NCI-H128 (cell line): ENCODE results near the gene NUDT3.
"Not testable (repeated sequence)": the region's sequence is repeated elsewhere in the genome, so short reads cannot be mapped to it uniquely, and the experiment has no call there.

Experiments
- DNase-seq: peaks from one replicate; lab custom pipeline; 2025; ENCODE audit not compliant: unreplicated experiment; lab: John Stamatoyannopoulos, UW

NUDT3 gene

GRCh38 chr6:34267746-34268145 lies 124.7 kb downstream of the NUDT3 start:
- DNase-seq = no peak

GRCh38 chr6:34263484-34263883 lies 129.0 kb downstream of the NUDT3 start:
- not testable (repeated sequence) for DNase-seq

DNA sequence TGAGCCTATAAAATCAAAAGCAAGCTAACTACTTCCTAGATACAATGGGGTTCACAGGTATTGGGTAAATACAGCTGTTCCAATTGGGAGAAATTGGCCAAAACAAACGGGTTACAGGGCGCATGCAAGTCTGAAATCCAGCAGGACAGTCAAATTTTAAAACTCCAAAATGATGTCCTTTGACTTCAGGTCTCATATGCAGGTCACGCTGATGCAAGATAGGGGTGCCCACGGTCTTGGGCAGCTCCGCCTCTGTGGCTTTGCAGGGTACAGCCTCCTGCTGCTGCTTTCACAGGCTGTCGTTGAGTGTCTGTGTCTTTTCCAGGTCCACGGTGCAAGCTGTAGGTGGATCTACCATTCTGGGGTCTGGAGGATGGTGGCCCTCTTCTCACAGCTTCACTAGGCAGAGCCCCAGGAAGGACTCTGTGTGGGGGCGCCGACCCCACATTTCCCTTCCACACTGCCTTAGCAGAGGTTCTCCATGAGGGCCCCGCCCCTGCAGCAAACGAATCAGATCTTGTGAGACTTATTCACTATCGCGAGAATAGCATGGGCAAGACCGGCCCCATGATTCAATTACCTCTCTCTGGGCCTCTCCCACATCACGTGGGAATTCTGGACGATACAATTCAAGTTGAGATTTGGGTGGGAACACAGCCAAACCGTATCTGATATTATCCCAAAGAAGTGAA lies 131.7 kb downstream of the NUDT3 start:
- no peak for DNase-seq

GRCh38 chr6:34259529-34260069 lies 132.9 kb downstream of the NUDT3 start:
- no peak for DNase-seq

GRCh38 chr6:34252395-34252794 lies 140.1 kb downstream of the NUDT3 start:
- not testable (repeated sequence) for DNase-seq

DNA sequence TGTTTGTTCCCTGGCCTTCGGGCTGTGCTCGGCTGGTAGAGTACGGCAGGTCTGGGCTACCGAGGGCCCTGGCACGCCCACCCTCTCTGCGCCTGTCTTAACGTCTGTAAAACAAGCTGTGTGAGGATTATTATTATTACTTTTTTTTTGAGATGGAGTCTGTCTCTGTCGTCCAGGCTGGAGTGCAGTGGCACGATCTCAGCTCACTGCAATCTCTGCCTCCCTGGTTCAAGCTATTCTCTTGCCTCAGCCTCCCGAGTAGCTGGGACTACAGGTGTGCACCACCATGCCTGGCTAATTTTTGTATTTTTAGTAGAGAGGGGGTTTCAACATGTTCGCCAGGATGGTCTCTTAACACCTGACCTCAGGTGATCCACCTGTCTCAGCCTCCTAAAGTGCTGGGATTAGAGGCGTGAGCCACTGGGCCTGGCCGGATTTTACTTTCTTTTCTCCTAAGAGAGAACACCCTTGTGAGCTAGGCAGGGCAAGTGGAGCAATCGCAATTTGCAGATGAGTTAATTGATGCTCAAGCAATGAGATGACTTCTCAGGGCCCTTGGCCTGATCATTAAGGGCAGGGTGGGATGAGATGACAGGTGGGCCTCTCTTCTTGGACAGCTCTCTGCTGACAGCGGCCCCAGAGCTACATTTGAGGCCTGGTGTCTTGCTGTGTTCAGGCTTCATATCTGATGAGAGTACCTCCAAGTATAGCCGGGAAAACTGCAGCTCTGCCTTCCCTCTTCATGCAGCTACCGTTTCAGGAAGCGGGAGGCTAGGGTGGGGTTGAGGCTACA lies 142.8 kb downstream of the NUDT3 start:
- no peak for DNase-seq

DNA sequence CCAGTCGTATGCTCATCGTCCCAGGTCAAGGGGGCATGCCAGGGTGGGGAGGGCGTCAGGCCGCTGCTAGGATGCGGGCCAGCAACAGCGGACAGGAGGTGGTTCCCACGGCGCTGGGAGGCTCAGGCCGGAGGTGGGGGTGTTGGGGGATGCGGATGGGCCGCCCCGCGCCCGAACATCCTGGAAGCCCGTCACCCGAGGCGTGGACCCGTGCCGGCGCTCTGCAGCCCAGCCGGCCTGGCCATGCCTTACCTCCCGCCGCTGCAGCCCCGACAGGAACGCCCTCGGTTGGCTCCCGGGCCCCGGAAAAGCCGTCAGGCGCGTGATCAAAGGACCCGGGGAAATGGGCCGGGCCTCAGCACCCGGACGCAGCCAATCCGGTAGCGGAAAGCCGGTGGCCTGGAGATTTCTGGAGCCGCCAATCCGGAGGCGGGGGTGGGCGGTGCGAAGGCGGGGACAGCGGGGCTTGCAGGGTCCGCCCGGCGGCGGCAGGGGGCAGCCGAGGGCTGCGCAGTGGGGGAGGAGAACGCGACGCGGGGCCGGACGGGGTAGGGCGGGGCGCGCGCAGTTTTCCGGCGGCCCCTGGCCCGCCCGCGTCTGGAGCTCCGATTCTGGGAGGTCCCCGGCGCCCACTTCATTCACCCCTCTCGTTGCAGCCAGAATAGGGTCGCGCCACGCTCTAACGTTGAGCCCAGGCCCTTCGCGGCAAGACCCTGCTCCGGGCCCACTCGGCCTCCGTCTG lies 143.6 kb downstream of the NUDT3 start, which contains the start of gene SMIM29:
TSS of gene SMIM29 (minus strand) at position 280 of the 742 bp plus-strand sequence. CDS start 1,215 bp downstream, outside the sequence.
- DNase-seq = peak; percentile 83

DNA sequence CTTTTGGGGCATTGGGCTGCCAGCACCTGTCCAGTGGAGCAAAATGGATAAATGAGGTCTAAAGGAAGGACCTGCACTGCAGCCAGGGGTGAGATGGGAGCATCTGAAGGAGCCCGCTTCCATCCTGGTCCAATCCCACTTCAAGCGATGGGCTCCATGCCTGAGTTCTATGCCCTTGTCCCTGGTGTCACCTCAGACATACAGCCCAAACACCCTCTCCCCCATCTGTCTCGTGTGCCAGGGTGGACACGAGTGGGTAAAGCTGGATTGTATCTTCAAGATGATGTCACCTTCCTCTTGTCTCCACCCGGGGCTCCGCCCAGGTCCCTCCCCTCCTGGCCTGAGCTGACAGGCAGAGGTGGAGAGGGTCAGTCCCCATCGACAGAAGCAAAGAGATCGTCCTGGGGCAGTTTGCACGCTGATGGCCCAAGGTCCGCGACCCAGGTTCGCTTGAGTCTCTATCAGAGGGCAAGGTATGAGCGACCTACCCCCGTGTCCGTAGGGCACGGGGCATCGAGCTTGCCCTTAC lies 144.2 kb downstream of the NUDT3 start:
- no peak for DNase-seq

DNA sequence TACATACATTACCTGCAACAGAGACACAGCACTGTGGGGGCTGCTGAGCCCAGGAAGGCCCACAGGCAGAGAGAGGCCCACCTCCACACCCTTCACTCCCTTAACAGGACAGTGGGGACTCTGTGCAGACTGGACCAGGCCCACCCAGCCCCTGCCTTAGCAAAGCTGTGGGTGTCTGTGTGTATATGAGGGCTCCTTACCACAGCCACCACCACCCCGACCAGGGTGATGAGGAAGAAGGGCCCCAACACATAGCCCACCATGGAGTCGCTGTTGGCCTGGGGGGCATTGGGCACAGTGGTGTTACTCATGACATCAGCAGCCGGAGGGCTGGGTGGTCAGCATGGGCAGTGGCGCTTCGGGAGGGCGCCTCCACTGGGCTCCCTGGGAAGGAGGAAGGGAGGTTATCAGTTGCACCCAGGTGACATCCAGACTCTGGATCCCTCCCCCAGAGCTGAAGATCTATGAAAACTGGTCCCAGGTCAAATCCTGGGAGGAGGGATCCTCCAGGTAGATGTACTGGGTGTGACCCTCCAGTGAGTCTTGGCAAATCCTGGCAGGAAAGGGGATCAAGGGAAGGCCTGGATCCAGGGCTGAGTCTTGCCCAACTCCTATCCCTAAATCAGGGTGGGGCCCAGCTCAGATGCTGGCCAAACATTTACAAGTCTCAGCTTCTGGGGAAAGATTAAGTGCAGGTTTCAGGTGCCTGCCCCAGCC lies 144.8 kb downstream of the NUDT3 start:
- no peak for DNase-seq

DNA sequence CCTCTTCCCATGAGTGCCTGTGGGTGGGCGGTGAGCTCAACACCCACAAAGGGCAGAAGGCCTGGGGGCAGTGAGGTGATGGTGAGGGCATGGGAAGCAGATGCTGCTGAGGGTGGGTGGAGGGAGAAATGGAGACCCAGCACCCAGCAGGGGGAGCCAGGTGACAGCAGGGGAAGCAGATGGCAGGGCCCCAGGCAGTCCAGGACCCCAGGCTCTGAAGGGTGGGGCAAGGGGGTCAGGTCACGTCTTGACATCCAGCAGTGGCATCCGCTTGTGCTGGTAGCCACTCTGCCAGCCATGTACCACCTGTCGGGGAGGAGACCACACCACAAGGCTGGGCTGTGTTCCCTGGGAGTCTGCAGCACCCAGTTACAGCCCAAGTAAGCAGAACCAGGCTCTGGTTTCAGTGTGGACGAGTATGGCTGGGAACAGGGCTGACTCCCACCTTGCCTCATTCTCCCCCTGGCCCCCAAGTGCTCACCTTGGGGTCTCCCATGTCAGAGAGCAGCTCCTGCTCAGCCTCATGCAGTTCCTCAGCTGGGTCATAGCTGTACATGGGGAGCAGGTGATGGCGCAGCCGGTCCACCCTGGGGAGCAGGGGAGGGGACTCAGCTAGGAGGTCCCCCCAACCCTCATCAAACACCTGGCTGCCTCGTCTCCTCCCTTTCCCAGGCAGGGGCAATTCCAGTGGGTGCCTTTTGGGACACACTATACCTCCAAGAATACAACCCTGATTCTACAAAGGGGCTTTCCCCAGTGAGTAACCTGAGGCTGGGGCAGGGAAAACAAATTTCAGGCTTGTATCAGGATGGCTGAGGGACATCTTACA lies 145.7 kb downstream of the NUDT3 start:
- no peak for DNase-seq

- DNase-seq = no peak
Observed at GRCh38 chr6:34246249-34246562, 146.3 kb downstream of the NUDT3 start.

- DNase-seq = not testable (repeated sequence)
Observed at GRCh38 chr6:34245761-34246140, 146.7 kb downstream of the NUDT3 start.

DNA sequence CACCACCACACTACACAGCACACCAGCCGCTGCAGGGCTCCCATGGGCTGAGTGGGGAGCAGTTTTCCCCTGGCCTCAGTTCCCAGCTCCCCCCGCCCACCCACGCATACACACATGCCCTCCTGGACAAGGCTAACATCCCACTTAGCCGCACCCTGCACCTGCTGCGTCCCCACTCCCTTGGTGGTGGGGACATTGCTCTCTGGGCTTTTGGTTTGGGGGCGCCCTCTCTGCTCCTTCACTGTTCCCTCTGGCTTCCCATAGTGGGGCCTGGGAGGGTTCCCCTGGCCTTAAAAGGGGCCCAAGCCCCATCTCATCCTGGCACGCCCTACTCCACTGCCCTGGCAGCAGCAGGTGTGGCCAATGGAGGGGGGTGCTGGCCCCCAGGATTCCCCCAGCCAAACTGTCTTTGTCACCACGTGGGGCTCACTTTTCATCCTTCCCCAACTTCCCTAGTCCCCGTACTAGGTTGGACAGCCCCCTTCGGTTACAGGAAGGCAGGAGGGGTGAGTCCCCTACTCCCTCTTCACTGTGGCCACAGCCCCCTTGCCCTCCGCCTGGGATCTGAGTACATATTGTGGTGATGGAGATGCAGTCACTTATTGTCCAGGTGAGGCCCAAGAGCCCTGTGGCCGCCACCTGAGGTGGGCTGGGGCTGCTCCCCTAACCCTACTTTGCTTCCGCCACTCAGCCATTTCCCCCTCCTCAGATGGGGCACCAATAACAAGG lies 147.3 kb downstream of the NUDT3 start:
- not testable (repeated sequence) for DNase-seq

DNA sequence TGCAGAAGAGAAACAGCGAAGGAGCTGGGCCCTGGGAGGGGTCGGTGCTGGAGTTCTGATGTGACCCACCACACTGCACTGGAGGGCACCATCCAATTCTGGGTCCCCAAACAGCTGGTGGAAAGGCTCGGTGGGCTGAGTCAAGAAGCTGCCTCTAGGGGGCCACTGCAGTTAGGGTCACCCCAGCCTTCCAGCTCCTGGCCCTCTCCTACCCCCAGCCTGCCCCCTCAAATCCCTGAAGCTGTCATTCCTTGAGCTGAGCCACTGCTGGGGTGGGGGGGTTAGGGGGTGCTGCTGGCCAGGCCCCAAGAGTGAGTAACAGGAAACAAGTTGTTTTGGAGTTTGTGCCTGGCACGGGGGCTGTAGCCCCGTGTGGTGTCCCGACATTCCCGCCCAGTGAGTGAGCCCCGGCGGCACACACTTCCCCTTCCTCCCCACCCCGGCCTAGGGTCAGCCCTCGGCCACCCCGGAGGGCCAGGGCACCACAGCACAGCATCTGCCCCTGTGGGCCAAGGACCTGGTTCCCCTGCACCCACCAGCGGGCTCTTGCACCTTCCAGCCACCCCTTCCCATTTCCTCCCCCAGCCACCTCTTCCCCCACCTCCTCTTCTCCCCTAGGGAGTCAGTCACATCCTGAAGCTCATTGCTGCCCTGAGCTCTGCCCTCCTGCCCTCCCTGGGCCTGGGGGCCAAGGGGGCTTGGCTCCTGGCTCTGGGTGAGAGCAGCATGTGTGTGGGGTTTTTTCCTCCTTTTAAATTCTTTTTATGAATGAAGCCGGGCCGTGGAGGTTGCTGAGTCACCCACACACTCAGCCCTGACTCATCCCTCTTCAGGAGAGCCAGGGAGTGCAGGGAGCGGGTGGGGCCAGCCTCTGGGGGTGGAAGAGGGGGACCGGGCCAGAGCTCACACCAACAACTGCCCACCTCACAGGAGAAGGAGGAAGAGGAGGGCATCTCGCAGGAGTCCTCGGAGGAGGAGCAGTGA lies 148.3 kb downstream of the NUDT3 start:
- no peak for DNase-seq

GRCh38 chr6:34243131-34243771 lies 149.2 kb downstream of the NUDT3 start:
- no peak for DNase-seq

DNA sequence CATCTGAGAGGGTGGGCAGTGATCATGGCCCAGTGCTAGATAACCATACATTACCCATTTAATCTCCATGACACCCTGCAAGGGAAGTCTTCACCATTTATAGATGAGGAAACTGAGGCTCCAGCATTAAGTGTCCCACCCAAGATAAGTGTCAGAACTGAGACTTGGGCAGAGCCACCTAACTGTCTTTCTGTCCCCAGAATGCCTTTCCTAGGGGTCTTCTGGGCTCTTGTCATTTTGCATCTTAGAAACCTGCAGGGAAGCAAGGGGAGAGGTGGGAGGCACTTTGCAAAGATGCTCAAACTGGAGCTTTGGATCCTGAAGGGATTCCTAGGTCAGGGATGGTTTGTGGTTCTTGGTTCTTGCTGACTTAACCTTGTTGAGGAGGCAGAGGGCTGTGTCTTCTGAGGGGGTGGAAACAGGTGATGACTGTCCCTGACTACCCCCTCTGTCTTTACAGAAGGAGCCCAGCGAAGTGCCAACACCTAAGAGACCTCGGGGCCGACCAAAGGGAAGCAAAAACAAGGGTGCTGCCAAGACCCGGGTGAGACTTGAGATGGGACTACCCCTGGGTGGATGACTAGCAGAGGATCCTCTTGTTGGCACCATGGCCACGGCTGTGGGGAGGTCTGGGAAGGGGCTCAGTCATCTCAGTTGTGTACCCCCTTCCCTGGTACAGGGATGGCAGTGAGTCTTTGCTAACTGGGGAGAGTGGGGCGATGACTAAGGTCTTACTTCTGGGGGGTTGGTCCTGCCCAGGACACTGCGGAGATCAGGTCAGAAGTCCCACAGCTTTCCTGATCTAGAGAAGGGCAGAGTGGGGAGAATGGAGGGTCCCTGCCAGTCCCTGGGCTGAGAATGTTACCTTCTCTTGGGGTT lies 150.0 kb downstream of the NUDT3 start:
- no peak for DNase-seq
